NCI-H1105 (cell line): ENCODE results near the gene CYP27A1.
A peak's percentile ranks its signal among the peaks of the same experiment; 100 is the strongest.

Experiments
- DNase-seq: peaks from one replicate; lab custom pipeline; 2025; lab: John Stamatoyannopoulos, UW

Gene CYP27A1

DNA sequence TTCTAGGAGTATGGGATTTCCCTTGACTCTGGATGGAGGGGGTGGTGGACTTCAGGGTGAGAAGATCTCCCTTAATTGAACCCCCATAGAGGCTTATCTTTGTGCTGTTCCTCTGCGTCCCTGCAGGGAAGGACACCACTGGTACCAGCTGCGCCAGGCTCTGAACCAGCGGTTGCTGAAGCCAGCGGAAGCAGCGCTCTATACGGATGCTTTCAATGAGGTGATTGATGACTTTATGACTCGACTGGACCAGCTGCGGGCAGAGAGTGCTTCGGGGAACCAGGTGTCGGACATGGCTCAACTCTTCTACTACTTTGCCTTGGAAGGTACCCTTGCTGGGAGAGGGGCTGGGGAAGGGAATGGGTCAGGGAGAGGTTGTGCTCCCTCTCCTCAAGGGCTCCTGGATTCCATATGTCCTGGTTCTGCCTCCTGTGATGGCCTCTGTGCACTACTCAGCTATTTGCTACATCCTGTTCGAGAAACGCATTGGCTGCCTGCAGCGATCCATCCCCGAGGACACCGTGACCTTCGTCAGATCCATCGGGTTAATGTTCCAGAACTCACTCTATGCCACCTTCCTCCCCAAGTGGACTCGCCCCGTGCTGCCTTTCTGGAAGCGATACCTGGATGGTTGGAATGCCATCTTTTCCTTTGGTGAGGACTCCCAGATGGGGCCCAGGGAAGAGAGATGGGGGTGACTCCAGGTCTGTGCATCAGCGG lies 30.3 kb downstream of the CYP27A1 start:
- DNase-seq, result no peak

DNA sequence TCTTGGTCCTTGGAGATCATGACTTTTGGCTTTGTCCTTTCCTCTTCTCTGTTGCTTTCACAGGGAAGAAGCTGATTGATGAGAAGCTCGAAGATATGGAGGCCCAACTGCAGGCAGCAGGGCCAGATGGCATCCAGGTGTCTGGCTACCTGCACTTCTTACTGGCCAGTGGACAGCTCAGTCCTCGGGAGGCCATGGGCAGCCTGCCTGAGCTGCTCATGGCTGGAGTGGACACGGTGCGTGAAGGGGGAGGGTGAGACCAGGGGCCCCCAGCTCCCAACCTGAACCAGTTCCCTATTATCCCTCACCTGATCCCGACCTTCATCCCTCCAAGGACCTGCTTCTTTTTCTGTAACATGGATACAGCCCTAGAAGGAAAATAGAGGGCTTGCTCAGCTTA lies 30.9 kb downstream of the CYP27A1 start:
- DNase-seq, result no peak

DNA sequence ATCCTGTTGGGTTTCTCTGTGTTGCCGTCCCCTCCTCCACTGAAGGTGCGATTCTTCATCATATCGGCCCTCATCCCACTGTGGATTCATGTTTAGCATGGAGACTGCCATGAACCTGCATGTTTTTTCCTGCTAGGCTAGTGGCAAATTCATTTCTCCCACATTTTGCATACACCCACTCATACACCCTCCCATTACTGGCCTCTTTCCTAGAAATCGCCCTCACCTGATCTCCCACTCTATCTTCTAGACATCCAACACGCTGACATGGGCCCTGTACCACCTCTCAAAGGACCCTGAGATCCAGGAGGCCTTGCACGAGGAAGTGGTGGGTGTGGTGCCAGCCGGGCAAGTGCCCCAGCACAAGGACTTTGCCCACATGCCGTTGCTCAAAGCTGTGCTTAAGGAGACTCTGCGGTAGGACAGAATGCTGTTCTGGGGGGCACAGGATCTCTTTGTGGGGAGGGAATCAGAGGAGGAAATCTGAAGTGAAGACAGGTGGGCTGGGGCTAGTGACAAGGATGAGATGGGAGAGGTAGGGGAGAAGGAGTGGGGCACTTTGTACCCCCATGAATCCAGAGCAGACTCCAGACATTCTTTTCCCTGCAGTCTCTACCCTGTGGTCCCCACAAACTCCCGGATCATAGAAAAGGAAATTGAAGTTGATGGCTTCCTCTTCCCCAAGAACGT lies 32.0 kb downstream of the CYP27A1 start:
- no peak for DNase-seq

DNA sequence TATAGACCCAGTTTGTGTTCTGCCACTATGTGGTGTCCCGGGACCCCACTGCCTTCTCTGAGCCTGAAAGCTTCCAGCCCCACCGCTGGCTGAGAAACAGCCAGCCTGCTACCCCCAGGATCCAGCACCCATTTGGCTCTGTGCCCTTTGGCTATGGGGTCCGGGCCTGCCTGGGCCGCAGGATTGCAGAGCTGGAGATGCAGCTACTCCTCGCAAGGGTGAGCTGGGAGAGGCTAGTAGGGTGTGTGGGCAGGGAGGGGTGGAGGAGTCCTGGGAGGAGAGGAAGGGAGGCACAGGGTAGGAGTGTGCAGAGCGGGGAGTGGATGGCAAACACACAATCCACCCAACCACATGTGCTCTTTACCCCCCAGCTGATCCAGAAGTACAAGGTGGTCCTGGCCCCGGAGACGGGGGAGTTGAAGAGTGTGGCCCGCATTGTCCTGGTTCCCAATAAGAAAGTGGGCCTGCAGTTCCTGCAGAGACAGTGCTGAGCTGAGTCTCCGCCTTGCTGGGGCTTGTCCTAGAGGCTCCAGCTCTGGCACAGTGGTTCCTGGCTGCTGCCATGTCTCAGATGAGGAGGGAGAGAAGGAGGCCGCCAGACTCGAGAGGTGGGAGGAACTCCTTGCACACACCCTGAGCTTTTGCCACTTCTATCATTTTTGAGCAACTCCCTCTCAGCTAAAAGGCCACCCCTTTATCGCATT lies 32.7 kb downstream of the CYP27A1 start:
- no peak for DNase-seq

DNA sequence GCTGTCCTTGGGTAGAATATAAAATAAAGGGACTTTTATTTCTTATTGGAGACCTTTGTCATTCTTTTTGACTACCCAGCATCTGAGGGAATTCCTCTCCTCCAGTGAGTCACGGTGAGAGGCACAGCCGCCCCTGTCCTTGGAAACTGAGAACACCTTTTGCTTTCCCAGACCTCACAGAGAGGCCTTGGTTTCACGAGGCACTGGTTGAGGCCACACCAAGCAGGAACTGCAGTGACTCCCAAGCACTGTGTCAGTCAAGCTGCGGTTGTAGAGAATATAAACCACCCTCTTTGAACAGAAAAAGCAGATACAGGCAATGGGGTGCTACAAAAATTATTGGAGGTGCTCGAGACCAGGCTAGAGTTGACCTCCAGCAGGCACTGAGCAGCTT lies 33.3 kb downstream of the CYP27A1 start:
- DNase-seq, result no peak

DNA sequence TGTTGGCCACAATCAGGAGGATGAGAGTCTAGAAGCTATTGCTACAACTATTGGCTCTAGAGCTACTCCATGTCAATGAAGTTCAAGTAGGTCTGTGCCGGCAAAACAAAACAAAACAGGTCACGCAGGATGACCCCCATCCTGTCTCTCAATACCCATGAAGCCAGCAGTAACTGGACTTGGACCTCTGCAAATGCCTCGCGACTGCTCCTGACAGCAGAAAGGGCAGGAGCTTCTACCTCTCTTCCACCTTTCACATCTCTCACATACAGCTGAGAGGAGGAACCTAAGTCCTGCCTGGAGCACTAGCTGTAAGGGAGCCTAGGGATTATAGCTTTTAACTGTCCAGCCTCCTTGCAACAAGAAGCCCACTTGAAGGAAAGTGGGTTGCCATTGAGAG lies 33.7 kb downstream of the CYP27A1 start:
- no peak for DNase-seq

DNA sequence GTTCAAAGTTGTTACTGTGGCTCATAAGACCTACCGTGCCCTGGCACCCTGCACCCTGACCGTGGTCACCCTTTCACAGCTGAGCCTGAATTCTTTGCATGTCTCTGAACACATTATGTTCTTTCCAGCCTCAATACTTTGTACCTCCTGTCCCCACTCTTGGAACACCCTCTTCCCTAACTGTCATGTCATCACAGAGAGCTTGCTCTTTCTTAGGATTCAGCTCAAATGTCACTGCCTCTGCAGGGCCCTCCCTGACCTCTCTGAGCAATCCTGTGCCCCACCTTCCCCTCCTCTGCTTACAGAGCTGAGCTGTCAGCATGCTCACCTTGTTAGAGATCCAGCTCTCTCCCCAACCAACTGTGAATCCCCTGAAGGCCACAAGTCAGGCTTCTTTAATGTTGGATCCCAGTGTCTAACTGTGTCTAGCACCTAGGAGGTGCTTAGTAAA lies 34.6 kb downstream of the CYP27A1 start:
- no peak for DNase-seq

DNA sequence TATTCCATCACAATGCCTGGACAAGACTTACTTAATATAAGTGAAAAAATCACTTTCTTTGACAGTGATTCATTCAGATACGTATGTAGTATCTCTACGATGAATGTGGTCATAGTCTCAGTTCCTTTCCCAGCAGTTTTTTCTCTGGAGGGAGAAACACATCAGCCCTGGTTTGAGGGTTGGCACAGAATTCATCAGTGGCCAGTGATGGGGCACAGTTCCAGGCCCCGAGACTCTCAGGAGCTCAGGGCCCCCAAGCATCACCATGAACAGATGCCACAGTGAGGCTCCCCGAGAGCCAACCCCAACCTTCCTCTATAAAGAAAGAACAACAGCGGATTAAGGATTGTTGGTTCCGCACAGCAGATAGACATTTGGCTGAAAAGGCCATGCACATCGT lies 37.1 kb downstream of the CYP27A1 start:
- no peak for DNase-seq

DNA sequence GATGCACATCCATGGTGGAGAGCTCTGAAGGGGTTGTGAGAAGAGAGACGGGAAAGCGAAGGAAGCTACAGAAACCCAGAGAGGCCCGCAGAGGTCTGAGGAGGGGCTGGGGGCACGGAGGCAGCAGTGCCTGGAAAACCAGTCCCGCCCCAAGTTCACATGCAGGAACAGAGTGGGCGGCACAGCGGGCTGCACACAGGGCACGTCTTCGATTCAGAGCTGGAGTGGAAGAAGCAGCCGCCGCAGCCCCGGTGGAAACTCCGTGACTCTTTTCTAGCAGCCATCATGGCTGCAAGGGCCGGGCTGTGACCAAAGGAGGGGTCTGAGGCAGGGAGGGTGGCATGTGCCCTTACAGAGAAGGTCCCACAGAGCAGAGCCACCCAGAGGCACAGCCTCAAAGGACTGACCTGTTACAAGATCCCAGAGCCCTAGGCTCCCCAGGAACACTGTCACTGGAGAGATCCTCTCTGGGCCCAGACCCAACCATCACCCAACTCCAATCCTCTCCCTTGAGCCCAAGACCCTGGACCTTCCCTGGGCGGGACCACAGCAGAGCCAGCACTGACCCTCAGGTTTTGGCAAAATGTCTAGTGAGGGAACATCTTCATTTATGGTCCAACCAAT lies 38.9 kb downstream of the CYP27A1 start:
- no peak for DNase-seq

DNA sequence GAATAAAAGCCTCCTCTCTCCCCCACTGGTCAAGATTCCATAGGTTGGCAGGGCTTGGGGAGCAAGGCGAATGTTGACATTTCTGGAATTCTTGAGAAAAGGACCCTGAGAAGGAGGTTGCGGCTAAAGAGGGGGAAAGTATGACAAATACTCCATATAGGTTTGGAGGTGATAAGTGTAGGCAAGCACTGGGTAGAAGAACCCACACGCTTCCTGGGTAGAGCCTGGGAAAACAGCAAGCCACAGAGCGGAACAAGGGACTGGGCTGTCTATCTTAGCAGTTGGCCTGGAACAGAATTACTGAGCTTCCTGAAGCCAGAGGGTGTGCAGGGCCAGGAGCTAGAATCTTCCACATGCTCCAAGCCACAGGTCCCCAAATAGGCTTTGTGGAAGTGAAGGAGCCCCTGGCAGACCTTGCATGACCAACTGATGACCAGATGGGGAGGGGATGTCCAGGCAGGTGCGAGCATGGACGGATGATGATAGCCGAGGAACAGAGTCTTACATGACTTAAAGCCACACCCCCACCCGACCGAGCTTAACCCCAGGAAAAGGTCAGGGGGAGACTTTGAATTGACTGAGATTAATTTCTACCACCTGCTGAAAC lies 39.8 kb downstream of the CYP27A1 start:
- DNase-seq, result no peak

DNA sequence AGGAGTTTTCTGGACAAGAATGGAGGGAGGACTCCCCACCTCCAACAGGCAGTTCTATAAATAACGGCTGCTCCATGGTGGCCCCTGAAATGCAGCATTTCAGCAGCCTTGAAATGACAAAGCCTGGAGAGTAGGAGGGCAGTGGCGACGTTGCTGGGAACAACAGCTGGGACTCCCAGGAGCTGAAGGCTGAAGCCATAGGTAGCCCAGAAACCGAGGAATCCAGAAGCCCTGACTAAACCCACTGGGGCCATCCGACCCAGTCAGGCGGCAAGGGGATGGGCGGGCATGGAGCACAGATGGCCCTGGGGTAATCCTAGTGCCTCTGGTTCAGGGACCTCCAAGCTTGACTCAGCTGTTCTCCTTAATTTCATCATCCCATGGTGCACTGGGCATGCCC lies 40.7 kb downstream of the CYP27A1 start:
- no peak for DNase-seq

DNA sequence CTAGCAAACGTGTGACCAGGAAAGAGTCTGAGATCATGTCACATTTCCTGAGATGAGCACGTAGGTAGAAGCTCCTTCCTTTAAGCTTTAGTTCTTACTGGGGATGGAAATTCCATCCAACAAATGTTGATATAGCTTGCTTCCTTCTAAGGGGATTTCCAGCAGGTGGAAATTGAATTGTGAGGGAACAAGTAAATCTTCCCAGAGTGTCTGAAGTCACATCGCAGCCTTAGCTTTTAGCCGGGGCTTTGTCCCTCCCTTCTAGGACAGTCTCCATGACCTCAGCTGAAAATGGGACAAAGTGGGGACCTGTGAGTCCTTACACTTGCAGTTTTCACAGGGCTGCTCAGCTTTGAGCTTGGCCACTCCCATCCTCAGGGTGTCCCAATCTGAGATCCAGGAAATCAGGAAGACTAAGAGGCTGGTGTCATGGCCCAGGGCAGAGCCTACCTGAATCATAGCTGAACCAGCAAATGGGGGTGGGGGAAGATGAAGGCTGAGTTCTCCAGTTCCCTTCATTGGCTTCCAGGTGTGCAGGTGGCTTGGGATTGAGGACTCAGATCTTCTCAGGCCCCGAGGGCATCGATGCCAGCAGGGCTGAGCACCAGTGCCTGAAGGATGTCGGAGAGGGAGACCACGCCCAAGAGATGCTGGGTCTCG lies 41.4 kb downstream of the CYP27A1 start:
- no peak for DNase-seq

DNA sequence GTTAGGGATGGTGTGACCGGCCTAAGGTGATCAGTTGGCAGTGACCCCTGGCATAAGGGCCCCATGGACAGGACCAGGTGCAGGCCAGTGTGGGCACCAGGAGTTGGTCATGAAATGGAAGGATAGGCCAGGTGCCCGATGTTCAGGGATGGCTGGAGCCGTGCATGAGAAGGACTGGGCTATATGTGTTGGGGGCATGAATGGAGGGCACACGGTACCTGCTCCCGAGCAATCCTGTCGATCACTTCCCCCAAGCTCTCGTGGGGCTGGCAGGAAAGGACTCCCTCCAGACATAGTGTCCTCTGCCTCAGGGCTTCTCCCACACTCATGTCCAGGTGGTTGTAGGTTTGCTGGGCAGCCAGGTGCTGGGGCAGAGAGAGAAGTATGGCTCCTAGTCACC lies 42.1 kb downstream of the CYP27A1 start:
- DNase-seq, result no peak

DNA sequence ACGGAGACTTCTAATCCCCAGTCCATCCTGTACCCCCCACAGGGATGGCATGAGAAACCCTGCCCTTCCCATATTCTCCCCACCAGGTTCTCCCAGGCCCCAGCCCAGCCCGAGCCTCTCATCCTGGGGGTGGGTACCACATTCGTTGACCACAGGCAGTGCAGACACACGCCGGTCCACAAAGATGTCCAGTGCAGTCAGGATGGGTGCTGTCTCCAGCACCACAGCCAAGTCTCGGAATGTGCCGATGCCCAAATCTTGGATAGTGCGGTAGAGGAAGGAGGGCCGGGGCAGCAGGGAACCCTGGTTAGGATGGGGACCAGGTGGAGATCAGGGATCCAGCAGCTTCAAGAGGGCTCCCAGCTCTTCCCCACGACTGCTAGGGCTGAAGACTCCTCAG lies 44.8 kb downstream of the CYP27A1 start:
- no peak for DNase-seq

DNA sequence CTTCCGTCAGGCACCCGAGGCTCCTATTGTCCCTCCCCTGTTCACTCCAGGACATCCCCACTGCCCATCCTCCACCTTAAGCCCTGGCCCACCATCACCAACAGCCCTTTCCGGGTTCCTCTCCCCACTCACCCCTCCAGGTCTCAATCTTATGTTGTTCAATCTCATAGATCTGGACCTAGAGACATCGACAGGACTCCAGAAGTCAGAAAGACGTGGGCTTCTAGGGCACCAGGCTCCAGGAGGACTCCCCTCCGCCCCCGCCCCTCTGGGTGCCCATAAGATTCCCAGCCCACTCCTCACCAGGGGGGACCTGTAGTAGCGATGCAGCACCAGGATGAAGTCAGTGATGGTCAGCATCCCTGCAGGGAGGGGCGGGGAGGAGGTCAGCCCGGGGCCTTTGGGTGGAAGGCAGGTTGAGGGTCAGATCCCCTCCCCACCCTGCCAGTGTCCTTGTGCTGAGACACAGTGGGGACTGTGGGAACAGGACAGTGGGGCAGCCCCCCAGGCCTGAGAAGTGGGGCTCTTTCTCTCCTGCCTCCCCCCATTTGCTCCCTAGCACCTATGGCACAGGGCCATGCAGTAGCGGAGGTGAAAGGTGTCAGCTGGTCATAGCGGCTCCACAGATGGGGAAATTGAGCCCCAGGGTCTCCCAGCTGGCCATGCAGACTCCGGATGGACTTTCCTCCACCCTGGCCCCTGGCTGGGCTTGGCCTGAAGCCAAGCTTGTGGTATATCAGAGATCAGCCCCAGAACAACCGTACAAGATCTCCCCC lies 45.9 kb downstream of the CYP27A1 start:
- no peak for DNase-seq

DNA sequence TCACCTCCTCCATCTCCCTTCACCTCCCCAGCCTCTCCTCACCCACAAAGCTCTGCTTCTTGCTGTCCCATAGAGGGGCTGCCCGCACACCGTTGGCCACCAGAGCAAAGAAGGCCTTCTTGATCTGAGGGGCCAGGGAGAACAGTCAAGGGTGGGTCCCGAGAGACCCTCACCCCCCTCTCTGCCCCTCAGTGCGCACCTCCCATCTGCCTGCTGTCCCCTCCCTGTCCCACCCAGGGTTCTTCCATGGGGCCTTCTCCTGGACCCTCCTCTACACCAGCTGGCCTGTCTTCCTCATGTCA lies 46.5 kb downstream of the CYP27A1 start:
- DNase-seq, result no peak

DNA sequence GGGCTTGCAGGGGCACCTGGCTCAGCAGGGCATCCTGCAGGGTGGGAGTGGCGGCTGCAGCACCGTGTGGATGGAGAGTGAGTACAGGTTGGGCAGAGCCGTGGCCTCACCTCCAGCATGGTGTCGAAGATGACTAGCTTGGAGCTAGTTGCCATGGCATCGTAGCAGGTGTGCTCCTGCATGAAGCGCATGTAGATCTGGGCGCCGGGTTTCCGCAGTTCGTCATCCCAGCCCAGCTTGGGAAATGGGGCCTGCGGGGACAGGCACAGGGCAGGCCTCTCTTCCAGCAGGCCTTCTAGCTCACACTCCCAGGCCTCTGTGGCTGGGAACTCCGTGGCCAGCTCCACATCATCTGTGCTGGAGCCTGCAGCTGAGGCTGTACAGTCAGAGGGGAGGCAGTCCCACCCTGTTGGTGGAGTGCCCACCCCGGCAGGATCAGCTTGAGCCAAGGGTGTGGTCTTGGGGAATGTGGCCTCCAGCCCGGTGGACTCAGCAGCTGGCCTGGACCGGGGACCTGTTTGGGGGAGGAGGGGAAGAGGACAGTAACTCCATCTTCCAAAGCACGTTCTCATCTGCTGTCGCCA lies 48.0 kb downstream of the CYP27A1 start:
- DNase-seq, result peak; percentile 1

DNA sequence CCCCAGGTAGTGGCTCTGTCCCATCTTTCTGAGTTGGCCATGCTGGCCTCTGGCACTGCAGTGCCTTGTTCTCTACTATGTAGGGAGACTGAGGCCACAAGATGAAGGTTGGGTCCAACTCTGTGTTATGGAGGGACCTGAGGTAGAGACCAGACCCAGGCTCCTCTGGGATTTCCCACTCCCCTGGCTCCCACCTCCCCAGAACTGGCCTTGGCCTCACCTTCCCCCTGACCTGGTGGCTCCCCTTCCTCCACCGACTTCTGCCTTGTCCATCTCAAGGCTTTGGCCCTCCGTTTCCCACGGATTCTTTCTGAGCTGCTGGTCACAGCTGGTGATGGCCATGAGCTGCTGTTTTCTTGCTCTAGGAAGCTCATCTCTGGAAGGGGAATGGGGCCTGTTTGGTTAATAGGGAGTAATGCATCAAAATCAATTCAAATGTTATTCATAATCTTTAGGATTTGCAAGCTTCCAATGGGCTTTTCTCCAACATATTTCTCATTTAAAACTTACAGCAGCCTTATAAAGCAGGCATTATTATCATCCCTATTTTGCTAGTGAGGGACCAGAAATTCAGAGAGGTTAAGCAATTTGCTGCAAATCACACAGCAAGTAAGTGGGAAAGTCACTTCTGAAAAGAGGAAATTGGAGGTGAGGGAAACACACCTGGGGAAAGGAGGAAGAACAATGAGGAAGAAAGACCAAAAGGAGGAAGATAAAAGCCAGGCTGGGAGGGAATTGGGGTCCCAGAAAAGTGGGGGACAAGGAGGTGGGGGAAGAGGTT lies 48.8 kb downstream of the CYP27A1 start:
- no peak for DNase-seq

DNA sequence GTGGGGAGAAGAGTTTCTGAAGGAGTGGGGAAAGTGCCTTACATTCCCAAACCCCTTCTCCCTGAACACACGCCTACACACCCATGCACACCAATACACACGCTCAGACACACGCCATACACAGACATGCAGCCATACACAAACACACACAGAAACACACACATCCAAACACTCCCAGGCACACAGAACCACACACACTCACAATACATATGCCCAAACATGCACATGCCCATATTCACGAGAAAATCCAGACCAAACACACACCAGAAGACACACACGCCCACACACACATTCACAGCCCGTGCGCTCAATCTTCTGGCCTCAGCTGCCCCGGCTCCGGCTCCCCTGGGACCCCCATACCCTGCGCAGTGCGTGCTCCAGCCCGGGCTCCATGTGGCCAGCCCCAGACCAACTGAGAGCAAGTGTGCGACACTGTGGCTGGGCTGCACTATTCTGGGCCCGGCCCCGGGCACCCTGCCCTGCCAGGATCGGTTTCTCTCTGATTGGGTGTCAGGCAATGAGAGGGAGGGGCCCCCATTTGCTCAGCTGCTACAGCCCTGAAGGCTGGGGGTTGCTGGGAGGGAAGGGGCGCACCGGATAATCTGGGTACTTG lies 49.5 kb downstream of the CYP27A1 start, which contains the start of gene PRKAG3:
TSS of gene PRKAG3 (minus strand) at position 426 of the 613 bp plus-strand sequence.
- no peak for DNase-seq
